ENCODE measurements around the gene PBX1. TPM values are rescaled to one million over a fixed set of nuclear protein-coding genes. Genes with fewer than 3 reads are reported as not detected.

Gene PBX1
- total and polyA plus RNA-seq, 2 of the 4 experiments (the other 2 are of a cell fraction), result 13.9 to 17.9 TPM

DNA sequence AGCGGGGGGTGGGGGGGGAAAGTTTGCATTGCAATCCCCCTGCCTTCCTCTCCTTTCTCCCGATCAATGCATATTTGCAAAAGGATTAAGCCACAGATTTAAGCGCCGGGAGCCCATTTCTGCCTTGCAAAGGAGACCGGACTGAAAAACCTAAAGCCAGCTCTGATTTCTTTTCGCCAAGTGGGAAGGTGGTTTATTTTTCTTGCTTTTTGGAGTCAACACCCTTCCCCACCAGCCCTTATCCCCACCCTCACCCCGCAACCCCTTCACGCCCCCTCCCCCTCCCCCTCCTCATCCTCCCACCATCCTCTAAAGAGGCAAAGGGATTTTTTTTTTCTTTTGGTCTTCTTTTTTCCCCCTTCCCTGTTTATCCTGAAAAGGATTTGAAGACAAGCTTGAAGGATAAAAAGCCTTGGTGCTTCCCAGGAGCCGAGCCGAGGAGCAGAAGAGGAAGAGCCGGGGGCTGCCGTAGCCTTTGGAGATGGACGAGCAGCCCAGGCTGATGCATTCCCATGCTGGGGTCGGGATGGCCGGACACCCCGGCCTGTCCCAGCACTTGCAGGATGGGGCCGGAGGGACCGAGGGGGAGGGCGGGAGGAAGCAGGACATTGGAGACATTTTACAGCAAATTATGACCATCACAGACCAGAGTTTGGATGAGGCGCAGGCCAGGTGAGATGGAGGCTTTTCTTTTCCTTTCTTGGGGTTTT lies 513 bp downstream of the PBX1 start (continued):
- TF ChIP-seq MAFK (IDR thresholded peaks at IDR 0.05; ENCODE audit: low read depth, low read length), result no peak

DNA sequence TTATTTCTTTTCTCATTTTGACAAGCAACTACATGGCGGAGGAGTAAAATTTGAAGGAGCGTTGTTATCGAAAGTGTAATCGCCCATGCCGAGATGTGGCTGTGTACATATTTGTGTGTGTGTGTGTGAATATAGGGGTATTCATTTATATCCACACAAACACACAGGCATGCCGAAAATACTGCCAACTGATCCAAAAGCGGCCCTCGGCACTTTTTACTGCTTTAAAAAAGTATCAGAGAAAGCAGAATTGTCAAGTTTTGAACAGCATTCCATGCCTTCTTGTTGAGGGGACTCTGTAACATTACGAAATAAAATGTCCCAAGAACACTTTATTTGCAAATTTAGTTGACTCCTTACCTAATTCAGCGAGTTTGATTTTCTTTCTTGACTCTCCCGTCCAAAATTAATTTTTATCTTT lies 1.1 kb downstream of the PBX1 start:
- Histone ChIP-seq H3K9me1 (ENCODE audit: insufficient read depth, low read length) (no peaks in the 10 kb centered on the region), H4K91ac (ENCODE audit: insufficient read depth, low read depth, low read length) (no peak overlapping the region; the same call in 1 of the 2 replicates), H3K79me1 (ENCODE audit: low read depth in 1 of 2, low read length in 2 of 2) (peaks cover 0 to 2% of the 10 kb centered on the region in 2 experiments; a peak in 1 of 4 replicates), H2AK9ac (replicated peaks; ENCODE audit: low read depth, low read length, poor library complexity) (no peak overlapping the region), H2BK5ac (ENCODE audit: low read depth, low read length, poor library complexity, severe bottlenecking) (peak overlapping the region; percentile 81), H3K27me3 (ENCODE audit: control insufficient read depth, insufficient read depth, low read length) (no peaks in the 10 kb centered on the region), H3K23ac (ENCODE audit: low read depth, low read length) (peak overlapping the region; percentile 82), H3K4ac (ENCODE audit: low read depth, low read length) (peak overlapping the region; percentile 42), H3K27ac (ENCODE audit: insufficient read depth, low read length) (peak overlapping the region; percentile 99), H3K4me2 (ENCODE audit: low read depth, low read length) (peak overlapping the region; percentile 96), H3K9ac (ENCODE audit: low read depth, low read length) (peak overlapping the region; percentile 99), H2AK5ac (ENCODE audit: low read depth, low read length) (no peak overlapping the region), H2BK20ac (ENCODE audit: low read depth, low read length) (peak overlapping the region; percentile 6; the same call in 1 of the 2 replicates), H3K4me3 (ENCODE audit: insufficient read depth, low read depth, low read length) (peak overlapping the region; percentile 75), H4K8ac (ENCODE audit: low read depth in 2 of 2, low read length in 2 of 2) (peak overlapping the region in 1 of 2 experiments; percentile 28; a peak in 1 of 4 replicates), H3K4me1 (ENCODE audit: control insufficient read depth, insufficient read depth, low read length) (no peaks in the 10 kb centered on the region; the same call in 1 of the 2 replicates), H3K9me3 (ENCODE audit: control insufficient read depth, insufficient read depth, low read length) (no peaks in the 10 kb centered on the region), H2BK15ac (ENCODE audit: low read depth, low read length) (0 out of 3 replicates have a peak overlapping the region, but pooled peaks have one; percentile 21), H4K5ac (ENCODE audit: low read depth, low read length) (0 out of 2 replicates have a peak overlapping the region, but pooled peaks have one; percentile 71), H2AFZ (replicated peaks; ENCODE audit: low read length, poor library complexity) (peak overlapping the region; percentile 66), H3K36me3 (ENCODE audit: control insufficient read depth, insufficient read depth, low read length) (no peaks in the 10 kb centered on the region), H3K18ac (ENCODE audit: low read depth, low read length) (peak overlapping the region; percentile 71), H3K56ac (ENCODE audit: extremely low read depth, insufficient read depth, low read length) (peak overlapping the region; percentile 90; the same call in 1 of the 2 replicates), H3K14ac (replicated peaks; ENCODE audit: low read depth, low read length) (peak overlapping the region; percentile 75), H4K20me1 (ENCODE audit: insufficient read depth, low read length) (no peaks in the 10 kb centered on the region), H2BK120ac (ENCODE audit: low read depth, low read length) (peak overlapping the region; percentile 29)
- no CpG with 5 or more reads among the region's 11 CpGs for WGBS, 2 experiments (ENCODE audit: extremely low coverage in 2 of 2, insufficient read length in 1 of 2)
- ATAC-seq (ENCODE audit: low read depth), result no peak
- ChIA-PET CTCF (no interaction called here), POLR2A (ENCODE audit: unreplicated experiment) (no interaction called here)
- intact Hi-C loops (cut with micrococcal nuclease) (loop anchor here (1.0 to 2.0 kb wide), 2 partner anchors 51 to 227 kb away; no protein-coding TSS in a partner anchor), dilution Hi-C loops (cut with HindIII; ENCODE audit: low sequenced_read_pairs, unreplicated experiment) (no loop called here), in situ Hi-C loops (cut with MboI; ENCODE audit: low sequenced_read_pairs) (loop anchor here (10.0 kb wide), 1 partner anchor 225 kb away; no protein-coding TSS in a partner anchor)
- DNase-seq, result no peak
- BruUV-seq (replicated peaks), result no TSS peak
- TF ChIP-seq MXI1 (IDR thresholded peaks at IDR 0.05; ENCODE audit: borderline replicate concordance, low read depth, low read length) (0 out of 2 replicates have a peak, but pooled peaks have one; percentile 59), MAZ (IDR thresholded peaks at IDR 0.05; ENCODE audit: borderline replicate concordance, low read depth, low read length) (no peak), CEBPB (IDR thresholded peaks at IDR 0.05; ENCODE audit: low read depth, low read length) (0 out of 2 replicates have a peak, but pooled peaks have one; percentile 2)
